Adrenal gland (tissue), 12 donors: ENCODE results near the gene PDE8A. TPM values are rescaled to one million over a fixed set of nuclear protein-coding genes. Genes with fewer than 3 reads are reported as not detected.

ENCODE experiments used
- DNase-seq, 7 donors: peaks; one replicate each; pipeline ENCODE4 v3.0.0-alpha.2; 2019 to 2020
- H3K27ac ChIP-seq, 5 donors: fragments of 200-600 bp; sonication (generic) in 4 of 5; 1 replicate in 3 of 5; 2 replicates in 2 of 5; pipeline versions ENCODE4 v1.5.1 to v1.8.0; 2016 to 2020; ENCODE audit warnings: mild to moderate bottlenecking in 1 of 5
- H3K27me3 ChIP-seq: fragments of 200-600 bp; 2 replicates; pipeline ENCODE4 v1.8.0; 2021
- H3K36me3 ChIP-seq, 2 donors: fragments of 200-600 bp; replicated peaks in 1 of 2; 1 replicate in 1 of 2; 2 replicates in 1 of 2; pipeline versions ENCODE4 v1.5.1 to v1.8.0; 2018 to 2022
- H3K4me1 ChIP-seq, 2 donors: fragments of 200-600 bp; replicated peaks in 1 of 2; 1 replicate in 1 of 2; 2 replicates in 1 of 2; pipeline versions ENCODE4 v1.5.1 to v1.8.0; 2018 to 2021
- H3K4me3 ChIP-seq, 4 donors: fragments of 200-600 bp; sonication (generic) in 3 of 4; one replicate each; pipeline ENCODE4 v1.5.1; 2016 to 2018
- H3K9me3 ChIP-seq, 3 donors: fragments of 200-600 bp; sonication (generic) in 1 of 3; replicated peaks in 1 of 3; 1 replicate in 2 of 3; 2 replicates in 1 of 3; pipeline versions ENCODE4 v1.5.1 to v1.8.0; 2016 to 2021
- CTCF ChIP-seq, 6 experiments: fragments of 450-650 bp in 4 of 6; fragments of 200-600 bp in 2 of 6; sonication (generic) in 1 of 6; IDR thresholded peaks; 1 replicate in 5 of 6; 2 replicates in 1 of 6; pipeline versions ENCODE4 v1.5.1 to v1.8.0; 2016 to 2021; ENCODE audit warnings: antibody characterized with exemption in 6 of 6, mild to moderate bottlenecking in 2 of 6, moderate library complexity in 1 of 6
- POLR2A ChIP-seq, 2 donors: fragments of 450-650 bp; IDR thresholded peaks; one replicate each; pipeline ENCODE4 v1.6.1; 2017; ENCODE audit warnings: antibody characterized with exemption in 2 of 2, mild to moderate bottlenecking in 2 of 2, moderate library complexity in 1 of 2
- whole genome bisulfite sequencing, 4 donors: extraction: QIAGEN DNeasy Blood & Tissue Kit in 2 of 4; methylation state at CpG; one replicate each; pipeline versions ENCODE4 v1.1.5 to v1.1.7; 2013 to 2017; 5-methylcytosine and 5-hydroxymethylcytosine counted together
- intact Hi-C, 2 donors: fragments of 100-400 bp; cut with DNase I; formaldehyde crosslinking; loops; one replicate each; pipeline versions ENCODE4 v1.14.1 to v1.15.0; 2022 to 2023
- polyA plus RNA-seq, 3 donors: library from polyadenylated mRNA; stranded (reverse); fragments of 200-250 nt in 2 of 3; fragments of 350-450 nt in 1 of 3; fragmentation: Illumina TruSeq in 1 of 3; extraction: RNeasy Lipid Tissue Mini Kit (QIAGEN cat#74804) in 1 of 3; gene quantifications; one replicate each; pipeline ENCODE4 v1.2.3, GENCODE V29; 2013 to 2014
- total RNA-seq, 9 donors: library from RNA; depleted of rRNA in 4 of 9; stranded (reverse); fragments of >200 nt in 4 of 9; fragments of 120-200 nt in 1 of 9; fragmentation: NEBNext Ultra II Directional in 1 of 9; extraction: Animal tissue kit (Norgen Biotek cat#: 25700) in 1 of 9; gene quantifications; one replicate each; pipeline versions ENCODE4 v1.1.0 to v1.2.4, GENCODE V29; 2013 to 2023
- donor health status: healthy with polysubstance abuse.
- donor health status: Bipolar disorder and iron deficiency.
- donor health status: DM: yes; HTN: yes; CAD: no.
- donor health status: DM: no; HTN: no; CAD: no.
- donor health status: DM: no; HTN: no; CAD: no.
- donor health status: DM: yes; HTN: yes; CAD: no.

The PDE8A gene
- total and polyA plus RNA-seq, 12 donors: 47.3 to 123 (median 66.4) TPM

DNA sequence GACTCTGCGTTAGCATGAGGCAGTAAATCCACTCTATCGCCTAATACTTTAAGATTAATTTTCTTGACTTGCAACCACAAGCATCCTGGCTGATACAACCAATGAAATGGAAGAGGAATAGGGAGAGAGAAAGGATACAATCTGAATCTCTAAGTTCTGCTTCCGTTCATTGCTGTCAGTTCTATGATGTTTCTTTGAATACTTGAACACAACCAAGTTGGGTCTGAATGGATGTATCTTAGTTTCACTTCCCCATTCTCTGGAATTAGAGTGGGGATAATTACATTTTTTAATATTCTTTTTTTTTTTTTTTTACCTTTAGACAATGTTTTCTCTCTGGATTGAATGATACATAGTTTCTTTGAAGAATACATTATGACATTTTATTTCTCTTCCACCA is 22.9 kb downstream of the PDE8A start:
- Histone ChIP-seq H3K9me3 (no peaks in the 10 kb centered on the region), H3K4me3 (no peak overlapping the region), H3K27me3 (no peaks in the 10 kb centered on the region), H3K4me1 (peaks cover 24 to 89% of the 10 kb centered on the region in 2 donors), H3K27ac (peak overlapping the region in 1 of 5 donors; percentile 68), H3K36me3 (no peaks in the 10 kb centered on the region)
- no peak for TF ChIP-seq CTCF (IDR thresholded peaks at IDR 0.05)
- no peak for TF ChIP-seq POLR2A (IDR thresholded peaks at IDR 0.05)
- intact Hi-C loops: no loop called here
- WGBS, 4 donors: 70 to 85% (median 77%) methylated on average over 3 of the region's 3 CpGs
- DNase-seq: no peak

DNA sequence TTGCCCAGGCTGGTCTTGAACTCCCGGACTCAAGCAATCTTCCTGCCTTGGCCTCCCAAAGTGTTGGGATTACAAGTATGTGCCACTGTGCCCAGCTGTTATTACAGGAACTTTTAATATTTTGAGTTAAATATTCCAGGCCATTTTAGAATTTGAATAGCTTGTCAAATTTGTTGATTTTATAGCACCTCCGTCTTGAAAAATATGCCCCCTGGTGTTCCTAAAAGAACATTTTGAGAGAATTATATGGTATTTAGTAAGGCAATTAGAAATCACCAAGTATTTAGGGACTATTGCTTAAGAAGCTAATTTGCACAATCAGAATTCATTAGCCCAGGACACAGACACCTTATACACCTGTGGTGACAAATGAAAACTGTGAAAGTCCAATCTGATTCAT is 23.7 kb downstream of the PDE8A start:
- no peaks in the 10 kb centered on the region for H3K27me3 ChIP-seq

DNA sequence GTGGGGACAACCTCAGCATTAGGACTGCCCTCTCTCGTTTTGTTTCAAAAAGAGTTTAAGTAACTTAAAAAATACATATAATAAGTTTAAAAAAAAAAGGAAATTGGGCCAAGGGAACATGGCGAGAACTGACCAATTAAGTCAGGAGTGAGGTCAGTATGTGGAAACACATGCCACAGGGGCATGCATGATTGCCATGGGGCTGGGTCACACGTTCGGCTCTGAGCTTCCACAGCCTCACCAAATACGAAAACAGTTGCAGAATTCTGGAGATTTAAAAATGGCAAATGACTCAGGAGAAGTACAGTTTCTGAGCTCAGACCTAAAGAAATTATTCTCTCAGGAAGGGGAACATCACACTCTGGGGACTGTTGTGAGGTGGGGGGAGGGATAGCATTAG is 24.1 kb downstream of the PDE8A start:
- TF ChIP-seq CTCF (IDR thresholded peaks at IDR 0.05): no peak
- TF ChIP-seq POLR2A (IDR thresholded peaks at IDR 0.05): no peak
- intact Hi-C loops: no loop called here
- 69 to 76% (median 69%) methylated on average over 5 of the region's 5 CpGs for WGBS, 4 donors
- no peaks in the 10 kb centered on the region for H3K27me3 ChIP-seq
- no peak overlapping the region for H3K27ac ChIP-seq
- H3K4me3 ChIP-seq: no peak overlapping the region
- H3K36me3 ChIP-seq: no peaks in the 10 kb centered on the region
- DNase-seq: peak in 1 of 7 donors; percentile 35
- peaks cover 27 to 89% of the 10 kb centered on the region in 2 donors for H3K4me1 ChIP-seq
- no peaks in the 10 kb centered on the region for H3K9me3 ChIP-seq

More for the DNA sequence above, 23.7 kb downstream of the PDE8A start:
- Histone ChIP-seq H3K9me3 (no peaks in the 10 kb centered on the region), H3K36me3 (no peaks in the 10 kb centered on the region), H3K27ac (no peak overlapping the region), H3K4me3 (no peak overlapping the region), H3K4me1 (peaks cover 27 to 89% of the 10 kb centered on the region in 2 donors)
- no peak for DNase-seq
- intact Hi-C loops: no loop called here
- no peak for TF ChIP-seq POLR2A (IDR thresholded peaks at IDR 0.05)
- peak in 2 of 6 experiments; percentile 16 to 22 for TF ChIP-seq CTCF (IDR thresholded peaks at IDR 0.05)
- WGBS, 4 donors: 78 to 89% (median 83%) methylated on average over 2 of the region's 2 CpGs

GRCh38 chr15:85006201-85006600 is 24.5 kb downstream of the PDE8A start:
- no peaks in the 10 kb centered on the region for H3K27me3 ChIP-seq
- H3K27ac ChIP-seq: no peak overlapping the region
- peaks cover 30 to 89% of the 10 kb centered on the region in 2 donors for H3K4me1 ChIP-seq
- no peak for DNase-seq
- no peaks in the 10 kb centered on the region for H3K9me3 ChIP-seq
- no peaks in the 10 kb centered on the region for H3K36me3 ChIP-seq
- intact Hi-C loops: no loop called here
- H3K4me3 ChIP-seq: no peak overlapping the region
- 87 to 92% (median 90%) methylated on average over 2 of the region's 2 CpGs for WGBS, 4 donors
- TF ChIP-seq POLR2A (IDR thresholded peaks at IDR 0.05) (no peak), CTCF (IDR thresholded peaks at IDR 0.05) (no peak)
